Daoy (cell line): ENCODE data around the gene ITIH5. TPM values are rescaled to one million over a fixed set of nuclear protein-coding genes. Genes with fewer than 3 reads are reported as not detected.

Source experiments
- DNase-seq: peaks from one replicate; pipeline ENCODE4 v3.0.0-alpha.2; 2015; ENCODE audit warnings: low read depth
- total RNA-seq: library from RNA; depleted of rRNA; stranded (reverse); fragments of >200 nt; shearing (Covaris generic); gene quantifications from 2 replicates; pipeline ENCODE4 v1.2.3, GENCODE V29; 2014

Gene ITIH5
- total RNA-seq, 1 experiment from 2014 or later, result not detected

- DNase-seq, result no peak
Observed at GRCh38 chr10:7550013-7550412, 116.8 kb downstream of the ITIH5 start.

DNA sequence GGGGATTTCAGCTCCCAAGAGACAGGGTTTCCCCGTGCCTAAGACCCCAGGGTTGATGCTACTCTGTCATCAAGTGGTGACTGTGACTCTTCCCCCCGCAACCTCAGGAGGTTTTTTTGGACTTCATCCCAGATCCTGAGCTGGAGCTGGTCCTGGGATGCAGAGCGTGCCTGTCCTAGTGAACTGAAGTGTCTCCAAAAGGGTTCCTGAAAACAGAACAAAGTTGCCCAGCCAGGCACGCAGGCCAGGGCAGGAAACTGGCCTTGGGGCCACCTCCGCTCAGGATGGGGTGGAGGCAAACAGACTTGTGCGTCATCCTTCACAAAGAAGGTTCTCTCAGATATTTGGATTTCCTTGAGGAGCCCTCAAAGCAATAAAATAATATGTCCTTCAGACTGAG is 118.9 kb downstream of the ITIH5 start:
- DNase-seq, result no peak

GRCh38 chr10:7547206-7547605 is 119.6 kb downstream of the ITIH5 start:
- no peak for DNase-seq

DNA sequence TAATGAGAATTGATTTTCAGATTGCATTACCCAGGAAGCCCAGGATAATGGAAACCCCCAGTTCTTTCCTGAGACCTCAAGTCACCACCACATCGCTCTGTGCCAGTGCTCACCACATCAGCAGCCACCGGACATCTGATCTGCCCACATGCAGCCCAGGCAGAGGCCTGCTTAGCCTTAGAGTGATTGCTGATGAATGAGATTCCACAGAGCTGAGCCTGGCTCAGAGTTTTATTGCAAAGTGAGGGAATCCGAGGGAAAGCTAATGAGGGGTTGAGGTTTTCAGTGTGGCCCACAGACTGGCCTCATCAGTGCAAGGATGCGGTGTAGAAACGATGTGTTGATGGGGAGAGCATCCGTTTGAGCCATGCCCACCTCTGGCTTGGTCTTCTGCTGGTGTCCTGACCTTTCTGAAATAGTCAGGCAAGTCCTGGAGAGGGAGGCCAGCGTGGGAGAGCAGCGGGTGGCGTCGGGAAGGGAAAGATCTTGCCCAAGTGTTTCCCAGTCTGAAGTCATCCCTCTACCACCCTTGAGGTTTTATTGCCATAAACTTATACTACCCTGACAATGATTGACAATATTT is 120.3 kb downstream of the ITIH5 start:
- DNase-seq, result peak; percentile 54

DNA sequence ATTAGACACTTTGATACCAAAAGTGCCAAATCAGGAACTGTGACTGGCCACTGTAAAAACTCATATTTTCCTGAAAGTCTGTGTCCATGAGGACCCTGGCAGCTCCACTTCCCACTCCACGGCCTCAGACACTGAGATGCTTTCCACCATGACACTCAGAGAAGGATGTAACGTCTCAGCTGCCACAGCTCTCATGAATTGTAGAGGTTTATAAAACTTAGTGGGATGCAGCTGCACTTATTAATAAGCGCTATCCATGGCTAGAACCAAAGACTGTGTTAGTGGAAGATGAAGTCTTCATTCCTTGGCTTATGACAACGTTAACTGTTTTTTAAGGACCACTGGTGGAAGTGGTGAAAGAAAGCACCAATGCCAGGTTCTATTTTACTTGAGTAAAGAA is 121.0 kb downstream of the ITIH5 start:
- DNase-seq, result no peak

- peak; percentile 21 for DNase-seq
Observed at GRCh38 chr10:7545261-7545660, 121.5 kb downstream of the ITIH5 start.

DNA sequence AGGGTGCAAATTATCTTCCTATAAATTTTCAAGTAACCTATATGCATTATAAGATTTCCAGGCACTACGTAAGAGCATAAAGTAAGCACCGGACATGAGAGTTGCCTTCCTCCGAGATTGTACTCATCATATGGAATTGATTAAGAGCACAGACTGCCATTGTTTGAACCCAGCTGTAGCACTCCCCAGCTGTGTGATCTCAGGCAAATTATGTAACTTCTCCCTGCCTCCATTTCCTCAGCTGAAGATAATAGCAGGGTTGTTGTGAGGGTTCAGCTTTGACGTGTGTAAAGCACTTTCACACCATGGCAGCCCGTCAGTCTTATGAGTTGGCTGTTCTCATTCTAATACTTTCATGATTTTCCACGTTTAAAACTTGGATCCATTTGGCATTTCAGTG is 122.6 kb downstream of the ITIH5 start:
- DNase-seq, result no peak

GRCh38 chr10:7542189-7542914 is 124.4 kb downstream of the ITIH5 start:
- no peak for DNase-seq

GRCh38 chr10:7541137-7542087 is 125.4 kb downstream of the ITIH5 start:
- DNase-seq, result peak; percentile 83

DNA sequence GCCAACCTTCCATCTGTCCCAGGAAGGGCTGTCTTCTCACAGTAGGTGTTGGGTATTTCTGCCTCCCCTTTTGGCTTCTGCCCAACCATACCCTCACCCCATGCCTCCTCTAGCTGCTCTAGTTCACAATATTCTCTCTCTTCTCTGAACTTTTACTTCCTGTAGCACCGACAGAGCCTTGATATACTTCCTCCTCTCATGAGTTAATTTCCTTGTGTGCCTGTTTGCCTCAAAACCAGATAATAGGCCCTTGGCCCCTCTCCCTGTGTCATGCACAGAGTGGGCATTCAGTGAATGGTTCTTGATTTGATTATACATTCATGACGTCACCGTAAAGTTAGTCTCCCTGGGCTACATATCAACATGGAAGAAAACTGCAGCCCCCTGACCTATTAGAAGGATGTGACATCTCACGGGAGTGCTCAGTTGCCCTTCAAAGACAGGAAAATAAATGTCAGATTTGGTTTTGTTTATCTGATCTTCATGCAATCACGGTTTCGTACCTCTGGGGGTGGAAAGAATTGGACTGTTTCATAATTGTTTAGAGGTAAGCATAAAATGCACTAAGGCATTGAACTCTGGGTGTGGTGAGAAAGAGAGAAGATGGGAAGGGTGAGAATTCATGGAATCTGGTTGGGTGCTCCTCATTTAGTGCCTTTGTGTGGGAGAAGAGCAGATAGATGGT is 127.7 kb downstream of the ITIH5 start:
- DNase-seq, result no peak

GRCh38 chr10:7537126-7537525 is 129.6 kb downstream of the ITIH5 start:
- DNase-seq, result no peak

- no peak for DNase-seq
Observed at GRCh38 chr10:7534480-7534852, 132.3 kb downstream of the ITIH5 start.

DNA sequence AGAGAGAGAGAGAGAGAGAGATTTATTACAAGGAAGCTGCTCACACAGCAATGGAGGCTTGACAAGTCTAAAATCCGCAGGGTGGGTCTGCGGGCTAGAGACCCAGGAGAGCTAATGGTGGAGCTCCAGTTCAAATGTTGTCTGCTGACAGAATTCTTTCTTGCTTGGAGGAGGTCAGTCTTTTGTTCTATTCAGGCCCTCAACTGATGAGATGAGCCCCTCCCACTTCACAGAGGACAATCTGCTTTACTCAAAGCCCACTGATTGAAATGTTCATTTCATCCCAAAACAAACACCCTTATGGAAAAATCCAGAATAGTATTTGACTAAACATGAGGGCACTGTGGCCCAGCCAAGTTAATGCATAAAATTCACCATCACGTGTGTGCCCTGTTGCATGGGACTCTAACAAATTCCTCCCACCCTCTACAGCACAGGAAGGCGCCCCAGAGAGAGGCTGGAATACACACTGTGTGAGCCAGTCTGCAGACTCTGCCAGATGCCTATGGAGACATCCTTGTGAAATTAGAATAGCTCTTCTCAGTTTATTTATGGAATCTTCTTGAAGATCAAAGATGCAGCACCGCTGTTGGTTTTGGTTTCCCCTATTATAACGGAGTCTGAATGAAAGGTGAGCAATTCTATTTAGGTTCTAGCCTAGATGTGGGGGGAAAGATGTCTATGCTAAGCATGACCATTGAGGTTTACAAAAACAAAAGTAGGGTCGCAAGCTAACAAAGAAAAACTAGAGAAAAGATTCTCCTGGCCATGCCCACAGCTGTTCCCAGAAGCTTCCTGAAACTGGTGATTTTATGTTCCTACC is 132.9 kb downstream of the ITIH5 start:
- DNase-seq, result no peak

DNA sequence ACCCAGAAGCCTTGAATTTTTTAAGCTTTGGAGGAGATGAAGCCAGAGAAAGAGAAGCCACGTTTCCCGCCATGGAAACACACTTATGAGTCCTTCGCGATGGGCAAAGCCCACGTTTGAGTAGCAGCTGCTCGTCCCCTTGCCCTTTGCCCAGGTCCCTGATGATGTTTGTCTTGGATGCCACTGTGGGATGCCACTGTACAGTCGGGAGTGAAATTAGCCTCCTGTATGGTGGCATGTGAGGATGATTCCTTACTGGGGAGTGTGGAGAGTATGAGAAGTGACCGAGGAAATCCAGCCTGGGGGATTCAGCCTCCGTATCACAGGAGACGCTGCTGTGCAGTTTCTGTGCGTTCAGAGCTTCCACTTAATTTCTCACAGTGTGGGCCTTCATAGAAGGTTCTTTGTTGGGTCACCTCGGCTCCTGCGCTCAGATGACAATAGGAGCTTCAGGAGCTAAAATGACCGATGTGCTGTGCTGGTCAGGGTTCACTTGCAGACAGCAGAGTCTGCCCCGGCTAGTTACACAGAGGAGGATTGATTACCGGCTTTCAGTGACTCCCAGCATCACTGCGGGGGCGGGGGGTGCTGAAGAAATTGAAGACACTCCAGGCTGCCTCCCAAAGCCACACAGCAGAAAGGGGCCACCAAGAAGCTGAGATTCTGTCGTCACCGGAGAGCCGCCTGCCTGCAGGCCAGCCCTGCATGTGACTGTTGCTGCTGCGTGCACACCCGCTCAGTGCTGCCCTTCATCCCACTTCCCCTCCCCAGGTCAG is 133.9 kb downstream of the ITIH5 start:
- no peak for DNase-seq

DNA sequence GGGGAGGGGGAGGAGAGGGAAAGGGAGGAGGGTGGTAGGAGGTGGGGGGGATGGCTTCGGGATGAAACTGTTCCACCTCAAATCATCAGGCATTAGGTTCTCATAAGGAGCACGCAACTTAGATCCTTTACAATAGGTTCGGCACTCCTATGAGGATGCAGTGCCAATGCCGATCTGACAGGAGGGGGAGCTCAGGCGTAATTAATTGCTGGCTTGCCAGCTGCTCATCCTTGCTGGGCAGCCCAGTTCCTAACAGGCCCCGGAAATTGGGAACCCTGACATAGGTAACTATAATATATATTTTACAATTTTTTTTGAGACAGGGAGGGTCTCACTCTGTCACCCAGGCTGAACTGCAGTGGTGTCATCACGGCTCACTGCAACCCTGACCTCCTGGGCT is 137.1 kb downstream of the ITIH5 start:
- peak; percentile 24 for DNase-seq

- no peak for DNase-seq
Observed at GRCh38 chr10:7527468-7527867, 139.3 kb downstream of the ITIH5 start.

DNA sequence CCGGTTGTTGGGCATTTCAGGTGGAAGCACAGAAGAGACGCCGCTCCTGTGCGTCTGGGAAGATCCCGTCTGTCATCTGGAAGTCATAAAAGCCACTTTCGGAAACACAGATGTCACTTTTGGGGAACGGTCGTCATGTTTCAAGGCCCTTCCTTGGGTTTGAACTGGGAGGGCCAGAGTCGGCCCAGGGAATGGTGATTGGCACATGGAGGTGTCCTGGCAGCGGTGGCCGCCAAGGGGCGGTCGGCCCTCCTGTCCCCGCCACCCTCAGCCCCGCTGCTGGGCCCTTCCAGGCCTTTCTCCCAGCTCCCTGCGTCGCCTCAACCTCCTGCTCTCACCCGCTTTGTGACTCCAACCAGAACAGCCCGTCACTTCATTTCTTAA is 140.8 kb downstream of the ITIH5 start:
- no peak for DNase-seq

GRCh38 chr10:7525314-7526016 is 141.3 kb downstream of the ITIH5 start:
- peak; percentile 62 for DNase-seq

DNA sequence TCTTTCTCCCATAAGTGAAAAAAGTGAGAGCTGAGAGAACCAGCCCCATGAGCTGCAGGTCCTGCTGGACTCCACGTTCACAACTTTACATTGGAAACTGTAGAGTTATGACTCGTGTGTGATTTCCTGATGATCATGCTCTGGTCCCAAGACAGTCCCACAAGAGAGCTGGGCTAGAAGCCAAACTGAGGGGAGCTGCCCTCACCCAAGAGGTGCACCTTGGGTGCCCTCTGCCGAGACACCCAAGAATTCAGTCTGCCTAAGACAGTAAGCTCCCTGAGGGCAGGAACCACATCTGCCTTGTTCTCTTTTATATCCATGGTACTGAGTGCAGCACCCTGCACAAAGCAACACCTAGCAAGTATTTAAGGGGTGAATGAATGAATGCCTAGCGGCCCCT is 143.1 kb downstream of the ITIH5 start:
- no peak for DNase-seq
